Activated T-helper 1 cell treated with anti-CD3 and anti-CD28 coated beads, Interleukin-12 subunit alpha, Interleukin-12 subunit beta, Interleukin-2, Interleukin-4 antibody, amounts not matched to agents 30 ng/mL and 10 ng/mL and 1 ng/mL, durations not matched to agents 14 hours and 24 hours and 36 hours (primary cell): Measurements from ENCODE around the gene PDIA2. TPM values are rescaled to one million over a fixed set of nuclear protein-coding genes. Genes with fewer than 3 reads are reported as not detected.
"Not testable (repeated sequence)": the region's sequence is repeated elsewhere in the genome, so short reads cannot be mapped to it uniquely, and the experiment has no call there.

Experiments
- DNase-seq: peaks from one replicate; pipeline ENCODE4 v3.0.0; 2021; ENCODE audit warnings: low spot score
- H3K27ac Mint-ChIP-seq: one replicate; pipeline ENCODE4 v1.8.0; 2021; ENCODE audit warnings: mild to moderate bottlenecking, mixed read lengths
- H3K27me3 Mint-ChIP-seq: one replicate; pipeline ENCODE4 v1.8.0; 2022; ENCODE audit warnings: mild to moderate bottlenecking, moderate library complexity, mixed read lengths; ENCODE audit not compliant: insufficient read depth
- H3K36me3 Mint-ChIP-seq: one replicate; pipeline ENCODE4 v1.8.0; 2021; ENCODE audit warnings: low read depth, mixed read lengths
- H3K4me1 Mint-ChIP-seq: one replicate; pipeline ENCODE4 v1.8.0; 2021; ENCODE audit warnings: low read depth, mixed read lengths
- H3K4me3 Mint-ChIP-seq: one replicate; pipeline ENCODE4 v1.8.0; 2021; ENCODE audit warnings: mild to moderate bottlenecking, moderate library complexity, mixed read lengths
- H3K9me3 Mint-ChIP-seq: one replicate; pipeline ENCODE4 v1.8.0; 2021; ENCODE audit warnings: mixed read lengths
- intact Hi-C: fragments of 100-400 bp; cut with micrococcal nuclease; formaldehyde crosslinking; loops from one replicate; pipeline ENCODE4 v1.15.1; 2024
- total RNA-seq: library from RNA; stranded (reverse); gene quantifications from 2 replicates; pipeline ENCODE4 v1.2.3, GENCODE V29; 2022

Gene PDIA2
- total RNA-seq, 1 donor from 2014 or later = not detected

DNA sequence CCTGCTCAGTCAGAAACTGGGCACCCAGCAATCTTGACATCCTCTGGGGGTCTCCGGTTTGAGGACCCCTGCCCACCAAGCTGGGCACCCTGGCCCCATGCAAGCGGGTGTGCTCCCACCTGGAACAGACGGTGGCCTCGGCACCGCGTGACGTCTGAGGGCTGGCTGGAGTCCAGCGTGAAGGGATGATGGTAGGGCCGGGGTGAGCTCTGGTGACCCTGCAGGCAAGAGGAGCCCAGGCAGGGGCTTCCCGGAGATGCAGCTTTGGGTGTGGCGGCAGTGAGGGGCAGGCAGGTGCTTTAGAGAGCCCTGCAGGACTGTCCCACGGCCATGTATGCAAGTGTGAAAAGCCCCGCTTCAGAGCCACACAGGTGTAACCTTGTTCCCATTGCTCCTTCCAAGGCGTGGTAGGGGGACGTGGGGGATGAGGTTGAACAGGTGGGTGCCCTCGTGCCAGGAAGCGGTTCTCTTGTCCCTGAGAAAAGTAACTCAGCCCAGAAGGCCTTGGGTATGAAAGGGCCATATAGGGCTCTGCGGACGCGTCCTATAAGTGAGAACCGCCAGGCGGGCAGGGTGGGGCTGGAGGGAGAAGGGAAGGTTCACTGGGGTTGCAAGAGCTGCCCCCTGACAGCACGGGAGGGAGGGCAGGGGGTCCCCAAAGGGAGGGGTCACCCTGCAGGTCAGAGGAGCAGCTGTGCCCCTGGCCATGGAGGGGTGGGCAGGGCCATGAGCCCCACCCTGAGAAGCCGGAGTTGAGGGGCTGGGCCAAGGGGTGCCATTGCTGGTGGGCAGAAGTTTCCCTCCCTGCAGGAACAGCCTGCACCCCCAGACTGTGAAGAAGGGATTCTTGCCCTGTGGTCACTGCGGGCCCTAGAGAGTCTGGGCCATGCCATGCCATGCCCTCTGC is 16.5 kb upstream of the PDIA2 start:
- H3K4me1 Mint-ChIP-seq = no peaks in the 10 kb centered on the region
- H3K27ac Mint-ChIP-seq = no peak overlapping the region
- no peaks in the 10 kb centered on the region for H3K9me3 Mint-ChIP-seq
- H3K4me3 Mint-ChIP-seq = no peak overlapping the region
- intact Hi-C loops = no loop called here
- H3K27me3 Mint-ChIP-seq = no peaks in the 10 kb centered on the region
- H3K36me3 Mint-ChIP-seq = no peaks in the 10 kb centered on the region
- no peak for DNase-seq

DNA sequence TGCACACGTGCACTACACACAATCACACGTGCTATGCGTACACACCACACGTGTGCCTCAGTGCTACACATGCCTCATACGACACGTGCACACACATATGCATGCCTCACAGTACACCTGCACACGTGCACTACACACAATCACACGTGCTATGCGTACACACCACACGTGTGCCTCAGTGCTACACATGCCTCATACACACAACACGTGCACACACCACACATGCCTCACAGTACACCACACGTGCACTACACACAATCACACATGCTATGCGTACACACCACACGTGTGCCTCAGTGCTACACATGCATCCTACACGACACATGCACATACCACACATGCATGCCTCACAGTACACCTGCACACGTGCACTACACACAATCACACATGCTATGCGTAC is 15.4 kb upstream of the PDIA2 start:
- H3K27ac Mint-ChIP-seq, H3K4me1 Mint-ChIP-seq, intact Hi-C loops, H3K36me3 Mint-ChIP-seq, H3K9me3 Mint-ChIP-seq, DNase-seq, H3K4me3 Mint-ChIP-seq, H3K27me3 Mint-ChIP-seq: not testable (repeated sequence)

DNA sequence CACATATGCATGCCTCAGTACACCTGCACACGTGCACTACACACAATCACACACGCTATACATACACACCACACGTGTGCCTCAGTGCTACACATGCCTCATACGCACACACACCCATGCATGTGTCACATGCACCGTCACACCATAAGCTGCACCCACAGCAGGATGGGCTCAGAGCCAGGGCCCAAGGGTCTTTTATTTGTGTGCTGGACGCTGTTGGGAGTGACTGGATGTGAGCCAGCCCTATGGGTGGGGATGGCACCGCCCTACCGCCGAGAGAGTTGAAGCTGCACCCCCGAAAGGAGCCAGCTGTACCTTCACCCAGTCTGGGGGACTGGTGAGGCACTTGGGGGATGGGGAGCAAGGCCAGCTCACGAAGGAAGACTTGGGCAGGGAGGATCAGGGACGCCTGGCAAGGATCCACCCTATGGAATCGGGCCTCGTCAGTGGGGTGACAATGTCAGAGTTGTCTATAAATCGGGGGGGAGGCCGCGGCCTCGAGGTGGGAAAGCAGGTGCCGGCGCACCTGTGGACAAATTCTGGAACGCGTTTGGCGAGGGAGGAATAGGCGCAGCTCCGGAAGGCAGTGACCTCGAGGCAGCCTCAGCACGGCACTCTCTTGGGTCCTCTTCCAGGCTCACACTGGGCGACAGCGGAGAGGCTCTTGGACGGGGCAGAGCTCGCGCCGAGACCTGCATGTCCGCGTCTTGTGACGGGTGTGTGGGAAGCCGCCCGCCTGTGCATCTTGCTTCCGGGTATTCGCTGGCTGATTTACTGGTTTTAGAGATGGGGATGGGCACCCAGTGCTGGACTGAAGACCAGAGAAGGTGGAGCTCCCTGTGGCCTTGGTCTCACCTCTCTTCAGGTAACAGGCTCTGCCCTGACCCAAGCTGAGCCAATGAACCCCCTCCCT is 14.6 kb upstream of the PDIA2 start:
- DNase-seq = no peak
- Mint-ChIP-seq H3K9me3 (no peaks in the 10 kb centered on the region), H3K36me3 (no peaks in the 10 kb centered on the region), H3K4me1 (no peaks in the 10 kb centered on the region), H3K27me3 (peaks cover 6% of the 10 kb centered on the region), H3K27ac (no peak overlapping the region), H3K4me3 (no peak overlapping the region)
- intact Hi-C loops = no loop called here

DNA sequence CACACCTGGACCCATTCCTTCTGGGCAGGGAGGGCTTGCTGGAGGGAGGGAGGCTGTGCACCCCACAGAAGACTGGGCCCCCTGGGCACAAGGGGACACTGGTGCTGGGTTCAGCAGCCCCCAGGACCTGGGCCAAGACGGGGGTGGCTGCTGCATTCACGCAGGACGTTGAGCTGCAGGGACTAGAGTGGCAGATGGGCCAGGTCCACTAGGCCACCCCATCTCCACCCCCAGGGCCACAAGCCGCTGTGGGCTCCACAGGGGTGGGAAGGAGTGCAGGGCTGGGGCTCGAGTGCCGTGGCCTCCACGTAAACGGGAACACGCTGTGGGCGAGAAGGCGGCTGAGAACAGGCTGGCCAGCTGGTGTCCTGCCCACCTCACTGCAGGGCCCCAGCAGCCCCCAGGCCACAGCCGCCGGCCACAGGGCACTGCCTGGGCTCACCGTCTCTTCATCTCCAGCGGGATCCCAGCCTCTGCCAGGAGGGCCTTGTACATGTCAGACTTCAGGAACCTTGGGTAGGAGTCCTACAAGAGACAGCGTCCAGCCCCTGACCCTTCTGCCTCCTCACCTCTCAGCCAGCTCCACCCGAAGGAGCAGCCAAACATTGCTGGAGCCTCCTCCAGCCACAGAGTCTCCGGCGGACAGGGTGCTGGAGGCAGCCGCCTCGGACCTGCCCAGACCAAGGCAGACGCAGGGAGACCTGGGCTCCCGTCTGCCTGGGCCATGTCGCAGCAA is 13.7 kb upstream of the PDIA2 start:
- no peak for DNase-seq
- no peaks in the 10 kb centered on the region for H3K9me3 Mint-ChIP-seq
- H3K27me3 Mint-ChIP-seq = peaks cover 6% of the 10 kb centered on the region
- no peaks in the 10 kb centered on the region for H3K4me1 Mint-ChIP-seq
- H3K4me3 Mint-ChIP-seq = no peak overlapping the region
- H3K36me3 Mint-ChIP-seq = no peaks in the 10 kb centered on the region
- intact Hi-C loops = no loop called here
- H3K27ac Mint-ChIP-seq = no peak overlapping the region

DNA sequence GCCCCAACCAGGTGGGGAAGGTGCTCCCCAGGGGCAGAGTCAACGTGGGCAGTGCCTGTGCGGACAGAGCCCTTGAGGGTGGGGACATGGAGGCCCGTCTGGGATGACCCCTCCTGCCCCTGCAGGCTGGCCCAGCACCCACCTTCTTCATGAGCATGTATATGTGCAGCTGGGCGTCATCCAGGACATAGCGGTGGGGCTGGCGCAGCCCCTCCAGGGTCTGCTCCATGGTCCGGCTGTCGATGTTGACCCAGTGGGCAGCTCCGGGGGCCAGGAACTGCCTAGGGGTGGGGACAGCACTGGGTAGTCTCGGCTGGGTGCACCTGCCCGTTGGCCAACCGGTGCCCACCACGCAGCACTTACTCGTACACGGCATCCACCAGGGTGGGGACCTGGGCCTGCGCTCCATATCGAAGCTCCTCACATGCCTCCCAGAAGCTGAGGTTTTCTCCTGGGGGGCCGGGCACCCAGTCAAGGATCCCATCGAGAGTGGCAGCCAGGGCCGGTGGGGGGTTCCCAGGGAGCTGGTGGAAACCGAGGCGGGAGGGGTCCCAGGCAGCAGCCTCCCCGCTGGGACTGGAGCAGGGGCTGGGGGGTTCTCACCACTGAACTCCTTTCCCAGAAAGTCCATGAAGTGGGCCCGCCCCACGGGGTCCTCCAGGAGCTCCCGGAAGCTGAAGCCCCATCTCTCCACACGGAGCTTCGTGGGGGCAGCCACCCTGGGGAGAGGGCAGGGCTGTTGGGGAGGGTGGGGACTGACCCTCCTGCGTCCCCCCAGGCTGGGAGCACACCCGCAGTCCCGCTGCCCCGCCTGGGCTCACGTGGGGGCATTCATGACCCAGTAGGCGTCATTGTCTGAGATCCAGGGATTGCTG is 12.3 kb upstream of the PDIA2 start:
- intact Hi-C loops = no loop called here
- H3K27me3 Mint-ChIP-seq = peaks cover 13% of the 10 kb centered on the region
- H3K4me3 Mint-ChIP-seq = no peak overlapping the region
- DNase-seq = no peak
- H3K9me3 Mint-ChIP-seq = no peaks in the 10 kb centered on the region
- no peaks in the 10 kb centered on the region for H3K4me1 Mint-ChIP-seq
- no peaks in the 10 kb centered on the region for H3K36me3 Mint-ChIP-seq
- H3K27ac Mint-ChIP-seq = no peak overlapping the region

DNA sequence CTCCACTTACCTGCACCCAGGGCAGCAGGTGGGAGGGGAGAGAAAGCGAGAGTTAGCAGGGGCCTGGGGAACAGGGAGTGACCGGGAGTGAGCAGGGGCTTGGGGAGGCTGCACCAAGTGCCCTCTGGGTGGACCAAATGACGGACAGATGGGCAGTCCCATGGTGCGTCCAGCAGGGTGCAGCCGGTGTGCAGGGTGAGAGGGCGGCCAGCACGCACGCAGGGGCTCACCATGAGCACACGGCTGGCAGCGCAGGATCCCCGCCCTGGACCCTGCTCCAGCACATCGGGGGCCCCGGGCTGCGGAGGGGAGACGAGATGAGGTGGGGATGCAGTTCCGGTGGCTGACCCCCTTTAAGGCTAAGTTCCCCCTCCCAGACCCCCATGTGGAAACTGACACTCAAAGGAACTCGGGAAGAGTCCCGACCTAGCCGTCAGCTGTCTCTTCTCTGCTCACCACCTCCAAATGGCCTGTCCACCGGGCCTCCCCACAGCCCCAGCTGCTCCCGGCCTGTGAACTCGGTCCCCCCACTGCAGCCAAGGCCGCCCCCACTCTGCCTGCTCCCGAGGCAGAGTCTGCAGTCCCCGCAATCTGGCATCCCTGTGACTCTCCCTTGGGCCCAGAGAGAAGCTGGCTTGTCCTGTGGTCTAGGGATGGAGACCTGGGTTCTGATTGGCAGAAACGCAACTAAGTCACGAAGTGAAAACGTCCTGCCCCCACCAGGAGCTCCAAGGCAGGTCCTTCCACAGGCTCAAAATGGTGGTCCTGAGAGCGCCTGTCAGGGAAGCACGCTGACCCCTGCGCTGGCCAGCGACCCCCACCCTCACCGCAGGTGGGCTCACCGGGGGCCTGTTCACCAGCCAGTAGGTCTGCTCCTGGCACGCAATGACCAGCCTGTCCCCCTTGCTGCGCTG is 10.1 kb upstream of the PDIA2 start:
- no peak for DNase-seq
- Mint-ChIP-seq H3K4me1 (no peaks in the 10 kb centered on the region), H3K27ac (no peak overlapping the region), H3K4me3 (no peak overlapping the region), H3K27me3 (peaks cover 27% of the 10 kb centered on the region), H3K9me3 (no peaks in the 10 kb centered on the region), H3K36me3 (no peaks in the 10 kb centered on the region)
- intact Hi-C loops = no loop called here

DNA sequence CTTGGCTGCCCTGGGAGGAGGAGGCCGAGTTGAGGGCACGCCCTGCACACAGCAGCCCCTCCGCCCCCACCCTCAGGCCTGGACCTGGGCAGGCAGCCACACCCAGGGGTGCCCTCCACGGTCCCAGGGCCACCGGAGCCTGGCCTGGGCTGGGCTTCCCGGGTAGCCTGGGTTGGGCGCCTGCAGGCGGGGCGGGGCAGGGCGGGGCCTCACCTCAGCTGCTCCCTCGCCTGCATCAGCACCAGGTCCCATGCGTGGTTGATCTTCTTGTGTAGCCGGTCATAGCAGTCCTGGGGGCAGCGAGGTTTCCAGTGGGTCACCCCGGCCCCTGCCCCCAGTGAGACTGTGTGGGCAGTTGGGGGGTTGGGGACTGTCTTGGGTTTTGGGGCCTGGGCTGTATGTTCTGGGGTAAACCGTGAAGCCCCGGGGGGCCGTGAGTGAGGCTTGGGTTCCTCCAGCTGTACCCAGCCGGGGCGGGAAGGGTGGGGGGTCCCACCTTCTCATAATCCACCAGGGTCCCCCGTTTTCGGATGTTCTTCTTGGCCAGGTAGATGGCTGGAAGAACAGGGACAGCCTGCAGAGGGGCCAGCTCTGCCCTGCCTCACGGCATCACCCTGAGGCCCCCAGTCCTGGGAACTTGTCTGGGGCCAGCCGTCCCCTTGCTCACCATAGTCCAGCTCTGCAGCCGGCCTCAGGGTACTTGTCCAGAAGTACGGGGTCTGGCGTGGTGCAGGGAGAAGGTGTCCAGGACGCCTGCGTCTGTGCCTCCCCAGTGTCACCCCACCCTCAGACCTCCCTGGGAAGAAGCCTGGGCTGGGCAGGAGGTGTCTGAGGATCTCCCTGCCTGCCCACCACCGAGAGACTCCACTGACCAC is 9.2 kb upstream of the PDIA2 start:
- Mint-ChIP-seq H3K27ac (no peak overlapping the region), H3K4me1 (no peaks in the 10 kb centered on the region), H3K4me3 (no peak overlapping the region), H3K27me3 (peaks cover 32% of the 10 kb centered on the region), H3K9me3 (no peaks in the 10 kb centered on the region), H3K36me3 (no peaks in the 10 kb centered on the region)
- DNase-seq = no peak
- intact Hi-C loops = no loop called here

DNA sequence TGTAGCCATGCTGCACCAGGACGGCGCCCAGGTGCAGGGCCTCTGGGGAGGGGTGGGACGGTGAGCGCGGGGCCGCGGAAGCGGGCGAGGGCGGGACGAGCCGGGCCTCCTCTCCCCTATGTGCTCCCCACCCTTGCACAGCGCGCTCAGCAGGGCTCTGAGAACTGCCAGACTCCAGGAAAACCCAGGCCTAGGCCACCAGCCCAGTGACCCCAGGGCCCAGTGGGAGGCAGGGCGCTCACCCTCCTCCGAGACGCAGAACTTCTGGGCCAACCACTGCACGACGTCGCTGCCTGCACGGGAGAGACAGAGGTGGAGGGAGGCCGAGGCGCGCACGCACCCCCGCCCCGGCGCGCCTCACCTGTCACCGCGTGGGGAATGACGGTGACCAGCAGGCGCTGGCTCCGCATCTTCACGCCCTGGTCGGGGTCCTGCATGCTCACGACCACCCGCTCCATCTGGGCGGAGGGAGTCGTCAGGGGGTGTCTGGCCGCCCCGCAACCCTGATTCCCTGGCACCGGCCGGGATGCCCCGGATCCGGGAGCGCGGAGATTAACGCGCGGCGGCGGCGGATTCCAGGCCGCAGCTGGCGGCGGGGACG is 7.8 kb upstream of the PDIA2 start:
- no peak overlapping the region for H3K4me3 Mint-ChIP-seq
- DNase-seq = no peak
- intact Hi-C loops = no loop called here

DNA sequence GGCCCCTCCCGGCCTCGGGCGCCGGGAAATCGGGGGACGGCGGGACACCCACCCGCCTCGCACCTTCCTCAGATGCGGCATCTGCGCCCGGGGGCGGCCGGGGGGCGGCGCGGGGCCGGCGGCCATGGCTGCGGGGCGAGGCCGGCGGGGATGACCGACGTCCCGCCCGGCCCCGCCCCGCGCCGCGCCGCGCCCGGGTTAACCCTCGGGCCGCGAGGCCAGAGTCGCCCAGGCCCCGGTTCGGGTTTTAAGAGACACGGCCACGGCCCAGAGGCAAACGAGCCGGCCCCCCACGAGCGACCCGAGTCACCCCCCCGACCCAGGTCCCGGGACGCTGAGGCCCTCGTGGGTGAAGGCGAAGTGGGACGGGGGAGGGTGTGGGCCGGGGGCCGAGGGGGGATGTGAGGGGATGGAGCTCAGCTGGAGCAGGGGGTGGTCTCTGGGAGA is 7.2 kb upstream of the PDIA2 start, which contains the start of gene RGS11:
Gene RGS11 (minus strand): TSS at position 159 of the 447 bp plus-strand sequence. CDS start 33 bp downstream, at position 126.
- Mint-ChIP-seq H3K27me3 (peaks cover 38% of the 10 kb centered on the region), H3K4me3 (peak within 1 kb of the TSS; percentile 33), H3K27ac (no peak within 1 kb of the TSS), H3K4me1 (no peaks in the 10 kb centered on the region), H3K36me3 (no peaks in the 10 kb centered on the region), H3K9me3 (no peaks in the 10 kb centered on the region)
- no peak for DNase-seq
- intact Hi-C loops = no loop called here

More for the DNA sequence above, 7.8 kb upstream of the PDIA2 start:
- H3K4me1 Mint-ChIP-seq = no peaks in the 10 kb centered on the region
- no peaks in the 10 kb centered on the region for H3K9me3 Mint-ChIP-seq
- H3K36me3 Mint-ChIP-seq = no peaks in the 10 kb centered on the region
- H3K27ac Mint-ChIP-seq = no peak overlapping the region
- H3K27me3 Mint-ChIP-seq = peaks cover 38% of the 10 kb centered on the region

DNA sequence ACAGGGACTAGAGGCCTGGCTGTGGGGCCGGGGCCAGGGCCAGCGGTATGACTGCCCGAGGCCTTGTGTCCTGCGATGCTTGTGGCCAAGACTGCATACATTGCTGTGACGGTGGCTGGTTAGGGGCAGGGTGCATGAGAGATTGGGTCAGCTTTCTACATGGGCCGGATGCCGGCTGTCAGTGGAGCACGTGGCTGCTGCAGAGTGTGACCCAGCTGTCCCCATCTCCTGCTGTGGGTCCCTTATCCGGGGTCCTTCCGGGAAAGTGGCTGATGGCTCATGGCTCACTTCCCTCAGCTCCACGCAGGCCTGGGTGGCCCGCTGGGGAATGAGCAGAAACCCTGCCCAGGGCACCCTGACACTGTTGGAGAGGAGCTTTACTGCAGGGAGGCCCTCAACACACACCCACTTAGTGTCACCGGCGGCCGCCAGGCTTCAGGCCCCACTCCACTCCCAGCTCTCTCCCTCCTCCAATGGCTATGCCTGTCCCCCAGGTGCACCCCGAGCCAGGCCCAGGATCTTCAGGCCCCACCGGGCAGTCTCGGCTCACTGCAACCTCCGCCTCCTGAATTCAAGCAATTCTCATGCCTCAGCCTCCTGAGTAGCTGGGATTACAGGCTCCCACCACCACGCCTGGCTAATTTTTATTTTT is 6.4 kb upstream of the PDIA2 start:
- Mint-ChIP-seq H3K36me3 (no peaks in the 10 kb centered on the region), H3K4me1 (no peaks in the 10 kb centered on the region), H3K4me3 (peak overlapping the region; percentile 33), H3K27me3 (peaks cover 39% of the 10 kb centered on the region), H3K27ac (no peak overlapping the region), H3K9me3 (no peaks in the 10 kb centered on the region)
- no peak for DNase-seq
- intact Hi-C loops = no loop called here
